Activated naive CD8-positive, alpha-beta T cell (primary cell): ENCODE measurements around the gene ITLN1.

ENCODE experiments used
- H3K27ac Mint-ChIP-seq: one replicate; pipeline ENCODE4 v1.8.0; 2021; ENCODE audit warnings: mixed read lengths
- H3K27me3 Mint-ChIP-seq: one replicate; pipeline ENCODE4 v1.8.0; 2021; ENCODE audit warnings: mixed read lengths
- H3K36me3 Mint-ChIP-seq: one replicate; pipeline ENCODE4 v1.8.0; 2021; ENCODE audit warnings: mixed read lengths
- H3K4me1 Mint-ChIP-seq: one replicate; pipeline ENCODE4 v1.8.0; 2021; ENCODE audit warnings: low read depth, mixed read lengths
- H3K4me3 Mint-ChIP-seq: one replicate; pipeline ENCODE4 v1.8.0; 2021; ENCODE audit warnings: mild to moderate bottlenecking, mixed read lengths
- H3K9me3 Mint-ChIP-seq: one replicate; pipeline ENCODE4 v1.8.0; 2021; ENCODE audit warnings: low read depth, mixed read lengths

The ITLN1 gene

DNA sequence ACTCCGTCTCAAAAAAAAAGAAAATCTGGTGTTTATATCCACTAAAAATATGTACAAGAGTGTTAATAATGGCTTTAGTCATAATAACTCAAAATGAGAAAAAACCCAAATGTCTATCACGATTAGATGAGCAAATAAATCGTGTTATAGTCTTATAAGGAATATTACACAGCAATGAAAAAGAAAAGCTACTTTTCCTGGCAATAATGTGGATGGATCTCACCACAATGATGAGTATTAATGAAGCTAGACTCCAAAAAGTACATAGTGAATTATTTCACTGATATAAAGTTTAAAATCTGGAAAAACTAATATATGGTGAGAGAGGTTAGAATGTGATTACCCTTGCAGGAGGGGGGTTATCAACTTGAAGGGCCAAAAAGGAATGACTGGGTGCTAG, 32.0 kb downstream of the ITLN1 start:
- Mint-ChIP-seq H3K36me3 (peaks cover 2% of the 10 kb centered on the region), H3K27ac (no peak overlapping the region), H3K27me3 (no peaks in the 10 kb centered on the region), H3K4me1 (peaks cover 10% of the 10 kb centered on the region), H3K4me3 (no peak overlapping the region), H3K9me3 (no peaks in the 10 kb centered on the region)

DNA sequence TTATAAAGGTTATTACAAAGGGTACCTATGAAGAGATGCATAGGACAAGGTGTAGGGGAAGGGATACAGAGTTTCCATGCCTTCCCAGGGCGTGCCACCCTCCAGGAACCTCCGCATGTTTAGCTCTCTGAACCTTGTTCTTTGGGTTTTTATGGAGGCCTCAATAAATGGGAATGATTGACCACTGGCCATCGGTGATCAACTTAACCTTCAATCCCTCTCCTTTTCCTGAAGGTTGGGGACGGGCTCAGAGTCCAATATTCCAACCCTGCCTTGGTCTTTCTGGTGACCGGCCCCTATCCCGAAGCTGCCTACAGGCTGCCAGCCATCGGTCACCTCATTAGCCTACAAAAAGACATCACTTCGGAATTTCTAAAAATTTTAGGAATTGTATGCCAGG, 34.0 kb downstream of the ITLN1 start:
- Mint-ChIP-seq H3K4me3 (no peak overlapping the region), H3K9me3 (no peaks in the 10 kb centered on the region), H3K36me3 (peaks cover 2% of the 10 kb centered on the region), H3K4me1 (peaks cover 12% of the 10 kb centered on the region), H3K27me3 (no peaks in the 10 kb centered on the region), H3K27ac (no peak overlapping the region)

DNA sequence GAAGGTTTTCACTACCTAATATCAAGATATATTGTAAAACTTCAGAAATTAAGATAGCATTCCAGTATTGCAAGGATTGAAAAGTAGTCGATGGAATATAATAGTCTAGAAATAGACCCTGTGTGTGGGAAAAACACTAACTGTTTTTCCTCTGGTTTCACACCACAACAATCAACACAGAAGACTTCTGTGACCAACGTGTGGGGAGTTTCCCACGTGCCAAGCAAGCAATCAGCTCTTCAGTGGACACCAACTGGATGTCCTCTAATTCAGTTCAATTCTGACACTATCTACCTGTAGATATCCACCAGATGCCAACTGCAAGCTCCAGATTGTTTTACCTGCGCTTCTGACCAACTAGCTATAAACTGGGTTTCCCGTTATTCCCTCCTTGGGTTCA, 34.4 kb downstream of the ITLN1 start:
- H3K4me1 Mint-ChIP-seq: peaks cover 12% of the 10 kb centered on the region
- H3K36me3 Mint-ChIP-seq: peaks cover 2% of the 10 kb centered on the region
- H3K27ac Mint-ChIP-seq: no peak overlapping the region

DNA sequence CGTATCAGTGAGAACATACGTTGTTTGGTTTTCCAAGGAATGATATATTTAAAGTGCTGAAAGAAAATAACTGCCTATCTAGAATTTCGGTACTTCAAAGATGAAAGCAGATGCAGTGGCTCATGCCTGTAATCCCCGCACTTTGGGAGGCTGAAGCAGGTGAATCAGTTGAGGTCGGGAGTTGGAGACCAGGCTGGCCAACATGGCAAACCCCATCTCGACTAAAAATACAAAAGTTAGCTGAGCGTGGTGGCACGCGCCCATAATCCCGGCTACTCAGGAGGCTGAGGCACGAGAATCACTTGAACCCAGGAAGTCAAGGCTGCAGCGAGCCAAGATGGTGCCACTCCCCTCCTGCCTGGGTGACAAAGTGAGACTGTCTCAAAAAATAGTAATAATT, 38.7 kb downstream of the ITLN1 start:
- Mint-ChIP-seq H3K36me3 (peaks cover 6% of the 10 kb centered on the region), H3K4me1 (peaks cover 10% of the 10 kb centered on the region), H3K4me3 (no peak overlapping the region), H3K27ac (no peak overlapping the region), H3K27me3 (no peaks in the 10 kb centered on the region), H3K9me3 (no peaks in the 10 kb centered on the region)

More for the DNA sequence above, 34.4 kb downstream of the ITLN1 start:
- Mint-ChIP-seq H3K4me3 (no peak overlapping the region), H3K27me3 (no peaks in the 10 kb centered on the region), H3K9me3 (no peaks in the 10 kb centered on the region)

DNA sequence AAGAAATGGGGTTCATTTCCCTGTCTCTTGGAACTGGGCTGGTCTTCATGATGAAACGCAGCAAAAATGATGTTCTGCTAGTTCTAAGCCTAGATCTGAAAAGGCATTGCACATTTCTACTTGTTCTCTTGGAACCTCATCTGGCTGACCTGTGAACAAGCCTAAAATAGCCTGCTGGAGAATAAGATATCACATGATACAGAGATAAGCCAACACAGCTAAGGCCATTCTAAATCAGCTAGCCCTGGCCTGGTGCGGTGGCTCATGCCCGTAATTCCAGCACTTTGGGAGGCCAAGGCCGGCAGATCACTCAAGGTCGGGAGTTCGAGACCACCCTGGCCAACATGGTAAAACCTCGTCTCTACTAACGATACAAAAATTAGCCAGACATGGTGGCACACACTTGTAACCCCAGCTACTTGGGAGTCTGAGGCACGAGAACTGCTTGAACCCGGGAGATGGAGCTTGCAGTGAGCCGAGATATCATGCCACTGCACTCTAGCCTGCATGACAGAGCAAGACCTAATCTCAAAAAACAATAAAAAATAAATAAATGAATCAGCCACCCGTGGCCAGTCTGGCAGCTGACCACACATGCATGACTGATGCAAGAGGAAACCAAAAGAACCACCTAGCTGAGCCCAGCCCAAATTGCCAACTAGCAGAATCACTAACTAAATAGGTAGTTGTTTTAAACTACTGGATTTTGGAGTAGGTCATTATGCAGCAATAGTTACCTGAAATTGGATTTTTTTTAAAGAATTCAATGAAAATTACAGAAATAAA, 40.3 kb downstream of the ITLN1 start:
- Mint-ChIP-seq H3K27ac (no peak overlapping the region), H3K27me3 (no peaks in the 10 kb centered on the region), H3K4me3 (no peak overlapping the region), H3K9me3 (no peaks in the 10 kb centered on the region), H3K4me1 (peaks cover 15% of the 10 kb centered on the region), H3K36me3 (peaks cover 6% of the 10 kb centered on the region)

DNA sequence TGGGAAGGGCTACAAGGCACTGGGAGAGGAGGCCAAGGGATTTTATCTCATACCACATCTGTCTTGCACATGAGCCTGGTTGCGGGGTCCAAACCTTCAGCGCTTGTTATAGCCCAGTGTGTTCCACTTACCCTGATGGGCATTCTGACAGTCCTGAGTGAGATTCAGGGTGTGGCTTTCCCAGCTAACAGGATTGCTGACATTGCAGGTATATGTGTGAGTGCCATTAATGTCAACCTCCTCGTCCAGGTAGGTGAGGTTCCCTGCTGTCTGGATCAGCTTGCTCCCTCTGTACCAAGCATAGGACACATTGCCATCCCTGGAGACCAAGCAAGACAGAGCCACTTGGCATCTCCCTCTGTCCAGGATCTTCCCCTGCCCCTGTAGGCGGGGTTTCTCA, 43.9 kb downstream of the ITLN1 start:
- Mint-ChIP-seq H3K27ac (no peak overlapping the region), H3K27me3 (no peaks in the 10 kb centered on the region), H3K9me3 (no peaks in the 10 kb centered on the region), H3K4me3 (no peak overlapping the region), H3K4me1 (peaks cover 47% of the 10 kb centered on the region), H3K36me3 (peaks cover 4% of the 10 kb centered on the region)

DNA sequence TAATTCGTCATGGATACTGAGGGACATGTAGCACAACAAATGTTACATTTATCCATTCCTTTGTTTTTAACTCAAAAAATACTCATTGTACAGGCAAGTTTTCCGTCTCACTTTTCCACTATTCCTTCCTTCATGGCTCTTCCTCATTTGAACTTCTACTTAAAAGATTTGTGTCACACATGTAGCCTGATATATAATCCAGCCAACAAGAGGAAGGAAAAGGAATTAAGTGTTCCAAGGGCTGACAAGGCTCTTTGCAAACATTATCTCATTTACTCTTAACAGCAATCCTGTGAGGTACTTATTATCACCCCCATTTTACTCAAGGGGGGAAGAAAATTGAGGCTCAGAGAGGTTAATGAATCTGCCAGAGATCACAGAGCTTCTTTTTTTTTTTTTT, 45.2 kb downstream of the ITLN1 start:
- Mint-ChIP-seq H3K27ac (peak overlapping the region; percentile 35), H3K9me3 (no peaks in the 10 kb centered on the region), H3K27me3 (no peaks in the 10 kb centered on the region), H3K4me1 (peaks cover 58% of the 10 kb centered on the region), H3K4me3 (peak overlapping the region; percentile 11), H3K36me3 (peaks cover 4% of the 10 kb centered on the region)

DNA sequence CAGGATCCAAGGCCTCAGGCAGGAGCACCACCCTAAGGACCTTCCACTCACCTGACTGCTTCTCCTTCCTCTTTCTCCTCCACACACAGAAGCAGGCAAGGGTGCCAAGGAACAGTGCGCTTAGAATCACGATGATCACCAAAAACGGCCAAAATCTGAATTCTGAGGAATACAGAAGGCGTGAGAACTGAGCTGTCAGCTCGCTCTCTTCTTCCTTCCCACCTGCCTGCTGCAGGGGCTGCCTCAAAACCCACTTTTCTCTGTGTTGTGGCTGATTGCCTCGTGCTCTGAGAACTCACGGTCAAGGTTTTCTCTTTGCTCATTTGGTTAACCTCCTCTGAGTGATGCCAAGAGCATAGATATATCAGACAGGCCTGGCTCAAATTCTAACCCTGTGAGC, 46.1 kb downstream of the ITLN1 start:
- Mint-ChIP-seq H3K4me1 (peaks cover 67% of the 10 kb centered on the region), H3K36me3 (peaks cover 4% of the 10 kb centered on the region), H3K9me3 (no peaks in the 10 kb centered on the region), H3K27ac (peak overlapping the region; percentile 100), H3K4me3 (peak overlapping the region; percentile 82), H3K27me3 (no peaks in the 10 kb centered on the region)

DNA sequence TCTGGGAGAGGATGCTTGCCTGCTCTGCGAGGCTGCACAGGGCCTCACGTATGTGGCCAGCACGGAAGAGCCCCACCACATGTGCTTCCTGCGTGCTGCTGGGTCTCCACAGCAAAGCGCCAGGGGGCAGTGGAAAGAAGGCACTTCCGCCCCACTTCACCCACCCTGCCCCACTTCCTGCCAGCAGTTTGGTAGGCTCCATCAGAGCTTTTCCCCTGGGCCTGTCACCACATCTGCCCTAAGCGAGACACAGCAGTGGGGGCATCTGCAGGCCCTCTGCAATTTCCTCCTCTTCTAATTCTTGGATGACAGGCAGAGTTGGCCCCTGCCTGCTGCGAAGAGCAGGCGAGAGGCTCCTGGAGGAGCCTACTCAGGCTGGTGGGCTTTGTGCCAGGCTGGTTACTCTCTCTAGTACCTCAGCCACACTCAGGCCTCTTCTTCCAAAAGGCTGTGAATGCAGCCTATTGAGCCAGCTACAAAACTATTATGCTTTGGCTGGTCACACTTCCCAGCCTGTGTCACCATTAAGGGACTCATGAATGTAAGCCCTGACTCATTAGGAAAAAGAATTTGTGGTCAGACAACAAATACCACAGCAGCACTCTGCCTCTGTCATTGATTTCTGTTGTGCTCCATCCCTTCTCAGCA, 47.3 kb downstream of the ITLN1 start:
- peaks cover 73% of the 10 kb centered on the region for H3K4me1 Mint-ChIP-seq
- peak overlapping the region; percentile 100 for H3K27ac Mint-ChIP-seq
- peak overlapping the region; percentile 82 for H3K4me3 Mint-ChIP-seq
- peaks cover 4% of the 10 kb centered on the region for H3K36me3 Mint-ChIP-seq
- no peaks in the 10 kb centered on the region for H3K27me3 Mint-ChIP-seq
- no peaks in the 10 kb centered on the region for H3K9me3 Mint-ChIP-seq

DNA sequence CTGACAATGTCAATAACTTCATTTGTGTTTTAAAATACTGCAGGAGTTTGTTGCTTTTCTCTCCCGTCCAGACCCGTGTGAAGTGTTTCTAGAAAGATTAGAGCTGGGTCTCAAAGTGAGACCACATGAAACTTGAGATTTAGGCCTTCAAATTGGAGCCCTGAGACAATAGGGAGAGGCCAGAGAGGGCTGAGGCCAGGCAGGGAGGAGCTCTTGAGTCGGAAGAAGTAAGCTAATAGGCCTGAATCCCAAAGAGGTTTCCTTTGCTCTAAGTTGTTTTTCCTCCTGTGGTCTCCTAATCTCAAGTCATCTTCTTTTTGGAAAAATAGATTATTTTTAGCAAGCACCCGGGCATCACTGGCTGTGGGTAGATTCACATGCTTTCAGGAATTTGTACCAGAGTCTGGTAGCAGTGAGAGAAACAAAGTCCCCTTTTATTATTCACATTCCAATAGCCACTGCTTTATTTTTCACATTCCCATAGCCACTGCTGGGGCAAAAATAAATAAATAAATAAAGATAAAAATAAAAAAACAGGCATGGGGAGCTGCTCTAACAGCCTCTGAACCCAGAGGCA, 47.9 kb downstream of the ITLN1 start:
- peak overlapping the region; percentile 100 for H3K27ac Mint-ChIP-seq
- H3K27me3 Mint-ChIP-seq: no peaks in the 10 kb centered on the region
- H3K9me3 Mint-ChIP-seq: no peaks in the 10 kb centered on the region
- H3K36me3 Mint-ChIP-seq: peaks cover 4% of the 10 kb centered on the region
- H3K4me1 Mint-ChIP-seq: peaks cover 72% of the 10 kb centered on the region
- peak overlapping the region; percentile 82 for H3K4me3 Mint-ChIP-seq

DNA sequence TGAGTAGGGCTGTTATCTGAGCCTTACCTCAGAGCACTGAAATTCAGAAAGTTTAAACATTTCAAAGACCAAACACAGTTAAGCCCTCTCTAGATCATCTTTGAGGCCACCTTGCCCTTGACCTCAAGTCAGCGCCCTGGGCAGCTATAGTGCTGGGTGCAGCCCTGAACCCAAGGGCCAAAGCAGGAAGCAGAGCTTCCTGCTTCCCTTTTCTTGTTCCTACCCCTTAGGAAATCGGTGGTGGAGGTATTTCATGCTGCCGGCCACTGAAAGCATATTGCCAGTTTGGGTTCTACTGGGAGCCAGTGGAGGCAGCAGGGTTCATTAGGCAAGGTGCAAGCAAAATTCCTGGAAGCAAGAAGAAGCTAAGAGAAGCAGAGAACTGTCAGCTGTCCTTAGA, 48.4 kb downstream of the ITLN1 start:
- Mint-ChIP-seq H3K27me3 (no peaks in the 10 kb centered on the region), H3K4me3 (peak overlapping the region; percentile 42), H3K9me3 (no peaks in the 10 kb centered on the region), H3K36me3 (peaks cover 2% of the 10 kb centered on the region), H3K27ac (peak overlapping the region; percentile 100), H3K4me1 (peaks cover 72% of the 10 kb centered on the region)

DNA sequence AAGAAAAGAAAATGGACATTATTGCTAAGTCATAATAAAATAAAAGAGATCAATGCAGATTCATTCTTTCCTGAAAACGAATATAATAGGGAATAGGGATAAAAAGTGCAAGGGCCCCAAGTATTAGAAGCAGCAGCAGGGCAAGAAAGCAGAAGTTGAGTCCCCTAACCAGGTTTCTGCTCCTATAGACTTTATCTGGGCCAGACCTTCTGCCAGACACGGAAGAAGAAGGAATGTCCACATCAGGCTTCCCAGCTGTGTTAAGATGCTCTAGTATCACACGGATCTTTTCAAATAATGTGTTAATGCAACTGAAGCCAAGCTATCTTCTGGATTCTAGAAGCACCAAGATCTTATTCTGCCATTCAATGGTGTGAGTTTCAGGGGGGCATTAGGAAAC, 49.2 kb downstream of the ITLN1 start:
- no peaks in the 10 kb centered on the region for H3K9me3 Mint-ChIP-seq
- H3K4me1 Mint-ChIP-seq: peaks cover 72% of the 10 kb centered on the region
- no peaks in the 10 kb centered on the region for H3K27me3 Mint-ChIP-seq
- H3K36me3 Mint-ChIP-seq: no peaks in the 10 kb centered on the region
- peak overlapping the region; percentile 100 for H3K27ac Mint-ChIP-seq
- peak overlapping the region; percentile 22 for H3K4me3 Mint-ChIP-seq

DNA sequence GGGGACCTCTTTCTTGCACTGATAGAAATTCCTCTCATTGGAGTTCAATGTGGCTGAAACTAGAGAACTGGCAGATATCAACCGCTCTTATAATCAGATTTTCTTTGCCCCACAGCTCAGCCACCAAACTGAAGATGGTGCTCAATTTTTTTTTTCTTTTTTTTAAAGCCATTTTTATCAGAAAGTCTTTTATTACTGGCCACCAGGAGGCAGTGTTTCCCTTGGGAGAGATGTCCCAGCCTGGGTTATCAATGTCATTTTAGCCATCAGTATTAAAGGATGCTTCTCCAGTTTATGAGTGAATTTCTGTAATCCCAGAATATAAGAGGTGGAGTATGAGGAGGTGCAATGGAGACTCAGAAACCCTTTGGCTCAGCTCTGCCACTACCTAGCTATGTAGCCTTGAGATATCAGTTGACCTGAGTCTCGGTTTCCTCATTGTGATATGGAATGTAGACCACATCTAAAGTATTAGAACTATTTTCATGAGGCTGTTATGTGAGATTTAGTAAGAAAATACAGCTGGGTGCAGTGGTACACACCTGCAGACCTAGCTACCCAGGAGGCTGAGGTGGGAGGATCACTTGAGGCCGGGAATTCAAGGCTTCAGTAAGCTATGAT, 49.9 kb downstream of the ITLN1 start:
- Mint-ChIP-seq H3K4me3 (no peak overlapping the region), H3K36me3 (no peaks in the 10 kb centered on the region), H3K4me1 (peaks cover 74% of the 10 kb centered on the region), H3K27ac (peak overlapping the region; percentile 85), H3K27me3 (no peaks in the 10 kb centered on the region), H3K9me3 (no peaks in the 10 kb centered on the region)

DNA sequence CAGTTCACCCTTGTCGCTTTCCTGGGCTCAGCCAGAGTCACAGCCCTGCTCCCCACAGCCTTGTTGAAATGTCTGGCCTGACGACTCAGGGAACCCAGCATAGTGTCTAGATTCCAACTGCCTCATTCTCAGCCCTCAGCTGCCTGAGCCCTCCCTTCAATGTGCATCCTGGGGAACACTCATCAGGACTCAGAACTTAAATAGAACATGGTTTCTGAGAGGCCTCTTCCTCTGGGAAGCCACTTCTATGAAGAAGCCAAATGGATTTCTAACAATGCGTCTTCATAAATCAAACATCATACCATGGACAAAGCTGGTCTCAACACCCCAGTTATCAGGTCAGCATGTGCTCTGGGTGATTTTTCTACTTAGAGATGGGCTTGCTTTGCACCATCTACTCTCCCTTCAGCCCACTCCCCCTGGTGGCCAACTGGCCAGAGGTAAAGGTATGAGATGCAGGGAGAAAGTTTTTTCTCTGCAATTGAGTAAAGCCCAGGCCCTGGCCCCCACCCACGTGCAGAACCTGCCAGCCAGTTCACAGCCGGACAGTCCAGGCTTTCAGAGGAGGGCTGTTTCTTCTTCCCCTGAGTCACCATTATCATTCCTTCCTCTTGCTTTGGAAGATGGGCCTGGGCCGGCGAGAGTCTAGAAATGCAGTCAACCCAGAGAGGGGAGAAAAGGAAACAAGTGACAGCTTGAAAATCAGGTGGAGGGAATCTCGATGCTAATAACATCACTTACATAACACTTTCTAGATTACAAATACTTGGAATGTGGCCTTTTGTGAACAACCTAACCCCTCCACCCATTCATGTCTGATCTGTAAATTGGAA, 54.4 kb downstream of the ITLN1 start:
- H3K27me3 Mint-ChIP-seq: no peaks in the 10 kb centered on the region
- H3K36me3 Mint-ChIP-seq: peaks cover 4% of the 10 kb centered on the region
- H3K27ac Mint-ChIP-seq: peak overlapping the region; percentile 89
- H3K4me1 Mint-ChIP-seq: peaks cover 32% of the 10 kb centered on the region
- no peaks in the 10 kb centered on the region for H3K9me3 Mint-ChIP-seq
- H3K4me3 Mint-ChIP-seq: no peak overlapping the region
